AG04449 (cell line): Measurements from ENCODE around the gene LRFN2.

ENCODE experiments used
- CTCF ChIA-PET: fragments of 350-600 bp; formaldehyde crosslinking; extraction: SDS; loops from one replicate; lab custom pipeline; 2021; ENCODE audit warnings: antibody characterized with exemption; lab: Yijun Ruan, JAX
- POLR2A ChIA-PET: fragments of 400-600, 350-600 bp; formaldehyde crosslinking; extraction: SDS; loops from one replicate; lab custom pipeline; 2020; ENCODE audit warnings: antibody characterized with exemption, inconsistent platforms; lab: Yijun Ruan, JAX
- DNase-seq: peaks from one replicate; pipeline ENCODE4 v3.0.0-alpha.2; 2010; ENCODE audit warnings: low read depth, low spot score
- H3K4me3 ChIP-seq: 2 replicates; pipeline ENCODE4 v1.5.1; 2011; ENCODE audit warnings: low read depth, mild to moderate bottlenecking, control low read depth, low read length
- TF ChIP-seq, protein P1 (sequence below): IDR thresholded peaks from one replicate; pipeline ENCODE4 v1.5.1; 2011; ENCODE audit warnings: mild to moderate bottlenecking, moderate library complexity, low read length, control low read depth, inconsistent platforms; ENCODE audit not compliant: insufficient read depth; ENCODE audit errors: missing control alignments

LRFN2 gene

DNA sequence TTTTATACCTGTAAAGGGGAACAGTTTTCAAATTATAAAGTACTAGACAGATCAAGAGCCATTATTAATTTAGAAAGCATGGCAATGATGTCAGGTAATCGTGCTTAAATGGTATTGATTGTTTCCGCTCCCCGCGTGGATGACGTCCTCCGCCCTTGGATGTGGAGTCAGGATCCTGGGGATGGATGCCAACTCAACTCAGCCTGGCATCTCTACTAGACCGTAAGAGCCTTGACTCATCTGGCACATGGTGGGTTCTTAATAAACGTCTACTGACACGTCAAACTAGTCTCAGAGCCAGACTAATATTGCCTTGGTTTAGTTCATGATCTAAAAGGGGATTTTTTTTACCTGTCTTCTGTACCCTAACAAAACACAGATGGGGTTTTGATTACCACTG lies 80.2 kb downstream of the LRFN2 start:
- TF ChIP-seq, protein P1, sequence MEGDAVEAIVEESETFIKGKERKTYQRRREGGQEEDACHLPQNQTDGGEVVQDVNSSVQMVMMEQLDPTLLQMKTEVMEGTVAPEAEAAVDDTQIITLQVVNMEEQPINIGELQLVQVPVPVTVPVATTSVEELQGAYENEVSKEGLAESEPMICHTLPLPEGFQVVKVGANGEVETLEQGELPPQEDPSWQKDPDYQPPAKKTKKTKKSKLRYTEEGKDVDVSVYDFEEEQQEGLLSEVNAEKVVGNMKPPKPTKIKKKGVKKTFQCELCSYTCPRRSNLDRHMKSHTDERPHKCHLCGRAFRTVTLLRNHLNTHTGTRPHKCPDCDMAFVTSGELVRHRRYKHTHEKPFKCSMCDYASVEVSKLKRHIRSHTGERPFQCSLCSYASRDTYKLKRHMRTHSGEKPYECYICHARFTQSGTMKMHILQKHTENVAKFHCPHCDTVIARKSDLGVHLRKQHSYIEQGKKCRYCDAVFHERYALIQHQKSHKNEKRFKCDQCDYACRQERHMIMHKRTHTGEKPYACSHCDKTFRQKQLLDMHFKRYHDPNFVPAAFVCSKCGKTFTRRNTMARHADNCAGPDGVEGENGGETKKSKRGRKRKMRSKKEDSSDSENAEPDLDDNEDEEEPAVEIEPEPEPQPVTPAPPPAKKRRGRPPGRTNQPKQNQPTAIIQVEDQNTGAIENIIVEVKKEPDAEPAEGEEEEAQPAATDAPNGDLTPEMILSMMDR: no peak
- no peak for DNase-seq
- H3K4me3 ChIP-seq: no peak overlapping the region
- ChIA-PET CTCF (no interaction called here), POLR2A (no interaction called here)

DNA sequence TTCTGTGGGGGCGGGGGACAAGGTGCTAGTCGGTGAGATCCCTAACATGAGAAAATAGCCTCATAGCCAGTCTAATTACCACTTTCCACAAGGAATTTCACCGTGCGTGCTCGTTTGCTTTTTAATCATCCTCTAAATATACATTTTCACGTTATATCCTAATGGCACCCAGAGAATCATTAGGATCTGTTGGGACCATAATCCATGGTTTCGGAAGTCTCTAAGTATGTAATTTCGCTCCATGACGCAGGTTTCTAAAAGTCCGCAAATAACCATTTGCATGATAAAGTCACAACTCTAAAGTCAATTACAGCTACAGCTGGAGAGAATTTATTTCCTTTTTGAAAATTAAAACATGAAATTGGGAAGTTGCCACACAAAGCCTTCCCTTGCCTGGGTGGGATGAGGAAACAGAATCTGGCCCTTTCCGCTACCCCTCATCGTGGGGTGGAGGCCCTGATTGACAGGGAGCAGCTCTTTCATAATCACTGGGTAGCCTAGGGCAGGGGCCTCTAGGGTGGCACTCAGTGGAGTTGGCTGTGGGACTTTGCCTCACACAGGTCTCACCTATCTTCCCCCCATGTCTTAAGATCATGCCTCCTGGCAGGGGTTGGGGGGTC lies 81.9 kb downstream of the LRFN2 start:
- POLR2A ChIA-PET: no interaction called here
- TF ChIP-seq, protein P1: no peak
- no peak for DNase-seq
- H3K4me3 ChIP-seq: no peak overlapping the region
- CTCF ChIA-PET: no interaction called here

DNA sequence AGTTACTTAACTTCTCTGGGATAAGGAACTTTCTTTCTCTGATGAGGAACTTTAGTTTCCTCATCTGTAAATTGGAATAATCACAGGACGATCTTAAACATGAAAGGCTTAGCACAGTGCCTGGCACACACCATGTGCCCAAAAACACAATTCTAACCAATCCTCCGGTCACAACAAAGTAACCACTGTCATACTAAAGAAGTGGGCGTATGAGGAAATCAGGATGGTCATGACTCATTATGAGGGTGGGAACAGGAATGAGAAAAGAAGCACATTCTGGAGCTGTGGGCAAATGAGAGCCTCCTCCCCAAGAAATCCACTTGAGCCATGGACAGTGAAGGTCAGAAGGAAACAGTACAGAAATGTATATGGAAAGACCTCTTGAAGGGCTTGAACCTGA lies 82.9 kb downstream of the LRFN2 start:
- CTCF ChIA-PET: no interaction called here
- DNase-seq: no peak
- TF ChIP-seq, protein P1: no peak
- no peak overlapping the region for H3K4me3 ChIP-seq
- POLR2A ChIA-PET: no interaction called here

DNA sequence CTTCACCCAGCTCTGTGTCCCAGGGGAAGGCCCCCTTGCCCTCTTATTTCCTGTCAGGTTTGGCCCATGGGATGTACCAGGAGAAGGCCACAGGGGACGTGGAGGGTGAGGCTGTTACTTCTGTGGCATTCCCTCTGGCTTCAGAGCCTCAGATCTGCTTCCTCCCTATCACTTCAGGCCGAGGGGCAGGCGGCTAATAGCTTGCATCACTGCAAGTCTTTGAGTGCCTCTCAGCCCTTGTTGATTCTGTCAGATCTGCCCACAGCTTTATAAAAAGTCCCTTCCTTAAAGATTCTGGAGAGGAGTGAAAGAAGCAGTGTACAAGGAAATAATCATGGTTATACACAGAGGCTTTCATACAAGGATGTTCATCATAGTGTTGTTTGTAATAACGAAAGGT lies 86.9 kb downstream of the LRFN2 start:
- H3K4me3 ChIP-seq: no peak overlapping the region
- ChIA-PET POLR2A (interaction anchor here (0.6 kb wide), 1 partner anchor 15 kb away, joined by 3 read pairs; no protein-coding TSS in a partner anchor), CTCF (no interaction called here)
- TF ChIP-seq, protein P1: no peak
- no peak for DNase-seq

DNA sequence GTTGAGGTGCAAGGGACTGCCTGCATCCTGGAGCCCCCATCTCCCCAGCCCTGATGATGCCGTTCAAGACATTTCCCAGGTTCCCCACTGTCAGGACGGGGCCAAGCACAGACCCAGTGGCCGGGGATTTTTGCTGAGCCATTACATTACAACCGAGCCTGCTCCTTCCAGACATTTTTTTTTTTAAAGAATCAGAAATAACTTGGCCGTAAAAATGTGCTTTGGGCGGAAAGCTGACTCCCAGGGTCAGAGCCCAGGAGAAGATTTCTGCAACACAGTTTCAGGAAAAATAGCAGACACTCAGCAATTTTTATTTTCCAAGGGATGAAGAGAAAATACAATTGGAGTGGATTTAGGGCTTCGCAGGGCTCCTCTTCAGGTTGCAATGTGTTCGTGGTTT lies 87.9 kb downstream of the LRFN2 start:
- ChIA-PET CTCF (no interaction called here), POLR2A (no interaction called here)
- DNase-seq: no peak
- H3K4me3 ChIP-seq: no peak overlapping the region
- TF ChIP-seq, protein P1: no peak

DNA sequence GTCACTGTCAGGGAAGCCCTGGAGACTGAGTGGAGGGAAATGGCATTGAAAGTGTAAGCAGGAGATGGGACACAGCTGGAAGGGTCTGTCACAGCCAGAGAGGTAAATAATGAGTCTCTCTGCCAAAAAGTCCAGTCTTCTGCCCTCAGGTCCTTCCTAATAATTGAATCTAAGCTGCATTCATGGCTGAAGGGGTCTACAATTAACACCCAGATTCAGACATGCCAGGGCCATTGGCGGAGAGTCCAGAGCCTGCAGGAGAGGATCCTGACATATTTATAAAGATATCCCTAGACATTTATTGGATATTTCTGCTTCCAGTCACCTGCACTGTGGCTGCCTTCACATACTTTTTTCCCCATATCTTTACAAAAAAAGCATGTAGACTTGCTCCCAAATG lies 89.0 kb downstream of the LRFN2 start:
- CTCF ChIA-PET: no interaction called here
- POLR2A ChIA-PET: no interaction called here
- no peak overlapping the region for H3K4me3 ChIP-seq
- no peak for DNase-seq
- TF ChIP-seq, protein P1: no peak
